Activated CD4-positive, alpha-beta T cell treated with anti-CD3 and anti-CD28 coated beads for 36 hours (primary cell): Measurements from ENCODE around the gene NMNAT2. TPM values are rescaled to one million over a fixed set of nuclear protein-coding genes. Genes with fewer than 3 reads are reported as not detected.

Source experiments
- ATAC-seq: fragments of 200-7000 bp; cut with Tn5 transposase; one replicate; pipeline ENCODE4 v1.10.0; 2021; ENCODE audit warnings: mild to moderate bottlenecking, moderate library complexity
- CTCF ChIA-PET: fragments of 350-600 bp; sonication (Branson Sonifier 250); formaldehyde crosslinking; loops from one replicate; lab custom pipeline; 2021; ENCODE audit warnings: antibody characterized with exemption; lab: Charles Lee
- POLR2A ChIA-PET: fragments of 350-600 bp; sonication (Branson Sonifier 250); formaldehyde crosslinking; loops from one replicate; lab custom pipeline; 2021; ENCODE audit warnings: antibody characterized with exemption, inconsistent platforms; lab: Charles Lee
- DNase-seq: peaks from one replicate; pipeline ENCODE4 v3.0.0-alpha.2; 2020
- H3K27ac Mint-ChIP-seq: one replicate; pipeline ENCODE4 v1.8.0; 2021; ENCODE audit warnings: mixed read lengths
- H3K27me3 Mint-ChIP-seq: one replicate; pipeline ENCODE4 v1.8.0; 2021; ENCODE audit warnings: mixed read lengths
- H3K36me3 Mint-ChIP-seq: one replicate; pipeline ENCODE4 v1.8.0; 2021; ENCODE audit warnings: low read depth, mixed read lengths
- H3K4me1 Mint-ChIP-seq: one replicate; pipeline ENCODE4 v1.8.0; 2021; ENCODE audit warnings: mixed read lengths
- H3K4me3 Mint-ChIP-seq: one replicate; pipeline ENCODE4 v1.8.0; 2021; ENCODE audit warnings: mild to moderate bottlenecking, moderate library complexity, mixed read lengths
- H3K9me3 Mint-ChIP-seq: one replicate; pipeline ENCODE4 v1.8.0; 2021; ENCODE audit warnings: low read depth, mixed read lengths
- intact Hi-C, 2 experiments: fragments of 100-400 bp; cut with DNase I in 1 of 2; cut with micrococcal nuclease in 1 of 2; formaldehyde crosslinking; loops; one replicate each; pipeline versions ENCODE4 v1.14.2 to v1.15.1; 2022 to 2024; cut with DNase I, micrococcal nuclease
- total RNA-seq, 2 experiments: library from RNA; stranded (reverse); gene quantifications; one replicate each; pipeline ENCODE4 v1.2.3, GENCODE V29; 2021

Gene NMNAT2
- total RNA-seq, 2 experiments from 2014 or later, result not detected

GRCh38 chr1:183283286-183283685, 134.9 kb downstream of the NMNAT2 start:
- no peak for ATAC-seq
- Mint-ChIP-seq H3K4me3 (no peak overlapping the region), H3K27ac (no peak overlapping the region), H3K4me1 (no peaks in the 10 kb centered on the region), H3K36me3 (no peaks in the 10 kb centered on the region), H3K27me3 (peaks cover 7% of the 10 kb centered on the region), H3K9me3 (no peaks in the 10 kb centered on the region)
- POLR2A ChIA-PET, result no interaction called here
- DNase-seq, result no peak
- CTCF ChIA-PET, result interaction anchor here (0.7 to 2.2 kb wide), 4 partner anchors 10 to 23 kb away, joined by 3 to 9 read pairs (median 4); no protein-coding TSS in a partner anchor
- intact Hi-C loops, result loop anchor here (5.0 to 10.0 kb wide), 3 partner anchors 182 to 404 kb away; no protein-coding TSS in a partner anchor

GRCh38 chr1:183282101-183282855, 135.9 kb downstream of the NMNAT2 start:
- Mint-ChIP-seq H3K36me3 (no peaks in the 10 kb centered on the region), H3K27me3 (peaks cover 7% of the 10 kb centered on the region), H3K27ac (no peak overlapping the region), H3K4me3 (no peak overlapping the region), H3K9me3 (no peaks in the 10 kb centered on the region), H3K4me1 (no peaks in the 10 kb centered on the region)
- ATAC-seq (no peak), DNase-seq (no peak)
- intact Hi-C loops, result loop anchor here (5.0 to 10.0 kb wide), 3 partner anchors 183 to 405 kb away; no protein-coding TSS in a partner anchor
- CTCF ChIA-PET, result interaction anchor here (0.6 to 2.2 kb wide), 14 partner anchors 8 to 402 kb away, joined by 3 to 9 read pairs (median 3); no protein-coding TSS in a partner anchor
- POLR2A ChIA-PET, result no interaction called here

- no peak overlapping the region for H3K4me3 Mint-ChIP-seq
- no peaks in the 10 kb centered on the region for H3K4me1 Mint-ChIP-seq
- H3K27ac Mint-ChIP-seq, result no peak overlapping the region
- intact Hi-C loops, result loop anchor here (1.0 to 10.0 kb wide), 8 partner anchors 183 to 635 kb away; no protein-coding TSS in a partner anchor
- H3K9me3 Mint-ChIP-seq, result no peaks in the 10 kb centered on the region
- H3K36me3 Mint-ChIP-seq, result no peaks in the 10 kb centered on the region
- ATAC-seq (peak; percentile 86), DNase-seq (peak; percentile 86)
- peaks cover 7% of the 10 kb centered on the region for H3K27me3 Mint-ChIP-seq
- ChIA-PET CTCF (interaction anchor here (0.6 to 2.2 kb wide), 11 partner anchors 8 to 319 kb away, joined by 3 to 9 read pairs (median 3); no protein-coding TSS in a partner anchor), POLR2A (no interaction called here)
Observed at GRCh38 chr1:183281553-183282091, 136.6 kb downstream of the NMNAT2 start.

DNA sequence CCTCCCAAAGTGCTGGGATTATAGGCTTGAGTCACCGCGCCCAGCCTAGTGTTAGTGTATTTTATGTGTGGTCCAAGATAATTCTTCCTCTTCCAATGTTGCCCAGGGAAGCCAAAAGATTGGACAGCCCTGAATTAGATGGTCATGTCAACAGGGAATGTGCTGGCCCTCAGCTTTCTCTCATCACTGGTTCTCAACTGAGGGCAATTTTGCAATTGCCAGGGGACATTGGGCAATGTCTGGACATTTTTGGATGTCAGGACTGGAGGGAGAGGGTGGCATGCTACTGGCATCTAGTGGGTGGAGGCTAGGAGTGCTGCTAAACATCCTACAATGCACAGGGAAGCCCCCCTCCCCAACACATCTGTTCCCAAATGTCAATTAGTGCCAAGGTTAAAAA, 137.1 kb downstream of the NMNAT2 start:
- POLR2A ChIA-PET, result no interaction called here
- Mint-ChIP-seq H3K27ac (no peak overlapping the region), H3K36me3 (no peaks in the 10 kb centered on the region), H3K9me3 (no peaks in the 10 kb centered on the region), H3K4me3 (no peak overlapping the region), H3K4me1 (no peaks in the 10 kb centered on the region), H3K27me3 (peaks cover 7% of the 10 kb centered on the region)
- CTCF ChIA-PET, result interaction anchor here (0.6 to 2.2 kb wide), 8 partner anchors 8 to 318 kb away, joined by 3 to 9 read pairs (median 3); no protein-coding TSS in a partner anchor
- DNase-seq (no peak), ATAC-seq (no peak)
- intact Hi-C loops, result loop anchor here (1.0 to 10.0 kb wide), 8 partner anchors 184 to 636 kb away; no protein-coding TSS in a partner anchor

- DNase-seq (no peak), ATAC-seq (no peak)
- no peak overlapping the region for H3K27ac Mint-ChIP-seq
- H3K4me3 Mint-ChIP-seq, result no peak overlapping the region
- H3K9me3 Mint-ChIP-seq, result no peaks in the 10 kb centered on the region
- H3K27me3 Mint-ChIP-seq, result peaks cover 7% of the 10 kb centered on the region
- H3K4me1 Mint-ChIP-seq, result no peaks in the 10 kb centered on the region
- ChIA-PET CTCF (interaction anchor here (1.0 to 2.1 kb wide), 2 partner anchors 27 to 71 kb away, joined by 3 to 5 read pairs; no protein-coding TSS in a partner anchor), POLR2A (no interaction called here)
- H3K36me3 Mint-ChIP-seq, result no peaks in the 10 kb centered on the region
- intact Hi-C loops, result loop anchor here (2.0 to 10.0 kb wide), 5 partner anchors 185 to 637 kb away; no protein-coding TSS in a partner anchor
Observed at GRCh38 chr1:183279835-183280234, 138.3 kb downstream of the NMNAT2 start.

DNA sequence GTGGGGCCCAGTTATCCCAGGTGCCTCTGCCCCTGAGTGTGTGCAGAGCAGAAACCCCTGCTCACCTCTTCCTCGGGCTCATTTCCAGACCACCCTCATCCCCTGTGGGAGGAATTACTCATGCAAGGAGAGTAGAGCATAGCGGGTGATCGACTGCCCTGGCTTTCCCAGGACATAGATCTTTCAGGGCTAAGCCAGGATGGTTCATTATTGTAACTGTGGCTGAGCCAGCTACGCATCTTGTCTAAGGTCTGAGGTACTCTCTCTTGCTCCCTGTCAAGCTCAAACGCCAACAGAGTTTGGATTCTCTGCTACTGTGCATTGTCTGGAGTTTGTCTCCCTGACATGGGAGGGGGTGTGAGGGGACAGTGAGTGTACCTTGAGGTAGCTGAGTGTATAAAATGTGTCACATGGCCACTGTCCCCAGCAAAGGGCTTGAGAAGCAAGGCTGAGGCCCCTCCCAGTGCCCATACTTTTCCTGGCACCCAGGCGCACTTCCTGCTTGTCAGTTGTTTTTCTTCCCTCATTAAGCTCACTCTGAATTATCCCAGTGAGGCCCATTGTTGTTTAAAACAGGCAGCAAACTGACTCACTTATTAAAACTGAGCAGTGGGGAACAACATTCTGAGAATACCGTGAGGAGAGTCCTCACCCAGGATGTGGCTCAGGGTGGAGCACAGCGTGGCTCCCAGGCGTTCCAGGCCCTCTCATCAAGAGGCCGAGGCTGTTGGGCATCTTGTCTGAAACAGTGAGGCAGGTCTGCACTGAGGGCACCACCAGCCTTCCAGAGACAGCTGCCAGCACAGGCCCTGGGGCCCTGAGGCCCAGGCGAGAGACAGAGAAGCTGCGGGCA, 139.2 kb downstream of the NMNAT2 start:
- Mint-ChIP-seq H3K9me3 (no peaks in the 10 kb centered on the region), H3K36me3 (no peaks in the 10 kb centered on the region), H3K4me3 (no peak overlapping the region), H3K27ac (no peak overlapping the region), H3K4me1 (no peaks in the 10 kb centered on the region), H3K27me3 (peaks cover 4% of the 10 kb centered on the region)
- ChIA-PET POLR2A (no interaction called here), CTCF (interaction anchor here (0.8 to 2.1 kb wide), 4 partner anchors 19 to 637 kb away, joined by 3 to 5 read pairs (median 4); no protein-coding TSS in a partner anchor)
- ATAC-seq (no peak), DNase-seq (no peak)
- intact Hi-C loops, result no loop called here

- no peak for DNase-seq
- intact Hi-C loops, result no loop called here
- Mint-ChIP-seq H3K36me3 (no peaks in the 10 kb centered on the region), H3K27me3 (peaks cover 4% of the 10 kb centered on the region), H3K4me3 (no peak overlapping the region), H3K9me3 (no peaks in the 10 kb centered on the region), H3K27ac (no peak overlapping the region), H3K4me1 (no peaks in the 10 kb centered on the region)
- ChIA-PET POLR2A (no interaction called here), CTCF (interaction anchor here (0.6 to 2.0 kb wide), 6 partner anchors 20 to 638 kb away, joined by 3 to 4 read pairs (median 3); no protein-coding TSS in a partner anchor)
- ATAC-seq, result no peak
Observed at GRCh38 chr1:183277821-183278738, 140.1 kb downstream of the NMNAT2 start.

DNA sequence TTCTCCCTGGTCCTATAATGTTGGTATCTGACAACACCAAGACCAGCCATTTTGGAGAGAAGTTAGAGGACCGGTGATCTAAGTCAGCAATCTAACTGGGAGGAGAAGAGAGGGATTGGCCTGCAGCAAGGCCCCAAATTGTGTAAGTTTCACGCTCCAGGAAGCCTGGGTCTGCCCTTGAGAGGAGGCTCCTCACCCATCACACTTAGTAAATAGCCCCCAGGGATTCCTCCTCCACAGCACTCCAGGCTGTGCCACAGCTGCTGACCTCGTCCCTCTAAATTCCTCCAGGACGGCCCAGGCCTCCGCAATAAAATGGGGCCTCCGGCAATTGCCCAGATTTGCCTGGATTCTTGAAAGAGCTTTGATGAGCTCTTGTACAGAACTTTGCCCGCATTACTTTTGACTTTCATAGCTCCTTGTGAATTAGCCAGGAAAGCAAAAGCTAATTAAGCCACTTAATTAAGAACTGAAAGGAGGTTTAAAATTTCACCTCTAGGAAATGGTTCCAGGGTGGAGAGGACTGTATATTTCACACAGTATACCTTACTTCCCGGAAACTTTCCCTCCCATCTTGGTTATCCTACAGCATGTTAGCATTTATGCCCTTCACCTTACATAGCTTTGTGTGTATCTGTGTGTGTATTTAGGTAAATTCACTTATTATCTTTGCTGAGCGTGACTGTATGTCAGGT, 141.6 kb downstream of the NMNAT2 start:
- POLR2A ChIA-PET, result no interaction called here

GRCh38 chr1:183275322-183275721, 142.9 kb downstream of the NMNAT2 start:
- ATAC-seq (no peak), DNase-seq (no peak)
- CTCF ChIA-PET, result no interaction called here
- Mint-ChIP-seq H3K4me3 (no peak overlapping the region), H3K27ac (no peak overlapping the region), H3K36me3 (no peaks in the 10 kb centered on the region), H3K27me3 (peaks cover 2% of the 10 kb centered on the region), H3K4me1 (no peaks in the 10 kb centered on the region), H3K9me3 (no peaks in the 10 kb centered on the region)
- intact Hi-C loops, result no loop called here
- POLR2A ChIA-PET, result no interaction called here

More for the DNA sequence above, 141.6 kb downstream of the NMNAT2 start:
- intact Hi-C loops, result no loop called here
- Mint-ChIP-seq H3K4me3 (no peak overlapping the region), H3K27ac (no peak overlapping the region), H3K27me3 (peaks cover 5% of the 10 kb centered on the region), H3K4me1 (no peaks in the 10 kb centered on the region), H3K9me3 (no peaks in the 10 kb centered on the region), H3K36me3 (no peaks in the 10 kb centered on the region)
- ATAC-seq (no peak), DNase-seq (no peak)
- CTCF ChIA-PET, result interaction anchor here (2.0 kb wide), 1 partner anchor 21 kb away, joined by 4 read pairs; no protein-coding TSS in a partner anchor

DNA sequence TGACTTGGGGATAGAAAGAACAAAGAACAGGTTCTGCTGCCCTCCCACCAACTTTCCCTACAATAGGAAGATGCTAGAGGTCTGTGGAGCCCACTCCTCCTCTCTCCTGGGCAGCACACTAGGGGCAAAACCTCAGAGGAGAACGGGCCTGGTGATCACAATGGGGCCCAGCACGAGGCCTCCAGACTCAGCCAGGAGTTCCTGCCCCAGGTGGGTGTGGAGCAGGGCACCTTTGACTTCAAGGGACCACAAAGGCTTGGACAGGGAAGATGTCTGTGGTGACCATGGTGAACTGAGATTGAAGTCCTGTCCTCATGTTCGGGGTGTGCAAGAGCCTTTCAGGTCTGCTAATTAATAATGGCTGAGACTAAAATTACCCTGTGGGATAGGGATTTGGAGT, 143.3 kb downstream of the NMNAT2 start:
- no peak for ATAC-seq
- DNase-seq, result no peak
- H3K36me3 Mint-ChIP-seq, result no peaks in the 10 kb centered on the region
- peaks cover 2% of the 10 kb centered on the region for H3K27me3 Mint-ChIP-seq
- no peak overlapping the region for H3K27ac Mint-ChIP-seq
- intact Hi-C loops, result no loop called here
- H3K9me3 Mint-ChIP-seq, result no peaks in the 10 kb centered on the region
- no peaks in the 10 kb centered on the region for H3K4me1 Mint-ChIP-seq
- ChIA-PET CTCF (no interaction called here), POLR2A (no interaction called here)
- no peak overlapping the region for H3K4me3 Mint-ChIP-seq
